H4 (cell line): ENCODE data around the gene FMO1. TPM values are rescaled to one million over a fixed set of nuclear protein-coding genes. Genes with fewer than 3 reads are reported as not detected.
A peak's percentile ranks its signal among the peaks of the same experiment; 100 is the strongest.
"Not testable (repeated sequence)": the region's sequence is repeated elsewhere in the genome, so short reads cannot be mapped to it uniquely, and the experiment has no call there.

Experiments
- DNase-seq: peaks from one replicate; pipeline ENCODE4 v3.0.0-alpha.2; 2015; ENCODE audit warnings: low spot score
- total RNA-seq: library from RNA; depleted of rRNA; stranded (reverse); fragments of >200 nt; shearing (Covaris generic); gene quantifications from 2 replicates; pipeline ENCODE4 v1.2.3, GENCODE V29; 2014

FMO1 gene
- total RNA-seq, 1 experiment from 2014 or later, result not detected

- no peak for DNase-seq
Measured at GRCh38 chr1:171233183-171233582, 15.1 kb upstream of the FMO1 start.

GRCh38 chr1:171236231-171236630 is 12.1 kb upstream of the FMO1 start:
- not testable (repeated sequence) for DNase-seq

GRCh38 chr1:171243878-171244277 is 4.4 kb upstream of the FMO1 start:
- DNase-seq, result no peak

- DNase-seq, result peak; percentile 28
Measured at GRCh38 chr1:171245458-171246064, 2.7 kb upstream of the FMO1 start.

GRCh38 chr1:171247501-171247900 is 793 bp upstream of the FMO1 start:
- no peak for DNase-seq

GRCh38 chr1:171248841-171249240 is 547 bp downstream of the FMO1 start:
- no peak for DNase-seq

GRCh38 chr1:171250263-171250662 is 2.0 kb downstream of the FMO1 start:
- DNase-seq, result no peak

- peak; percentile 31 for DNase-seq
Measured at GRCh38 chr1:171251042-171251951, 3.0 kb downstream of the FMO1 start.

- no peak for DNase-seq
Measured at GRCh38 chr1:171251952-171252300, 3.6 kb downstream of the FMO1 start.

- no peak for DNase-seq
Measured at GRCh38 chr1:171252482-171252881, 4.2 kb downstream of the FMO1 start.

- DNase-seq, result no peak
Measured at GRCh38 chr1:171254859-171255258, 6.6 kb downstream of the FMO1 start.

GRCh38 chr1:171256940-171257606 is 8.8 kb downstream of the FMO1 start:
- DNase-seq, result peak; percentile 9

GRCh38 chr1:171257607-171258076 is 9.3 kb downstream of the FMO1 start:
- DNase-seq, result no peak

GRCh38 chr1:171258429-171258828 is 10.1 kb downstream of the FMO1 start:
- DNase-seq, result no peak

- DNase-seq, result no peak
Measured at GRCh38 chr1:171258943-171259342, 10.6 kb downstream of the FMO1 start.

GRCh38 chr1:171261336-171261735 is 13.0 kb downstream of the FMO1 start:
- no peak for DNase-seq

GRCh38 chr1:171263901-171264300 is 15.6 kb downstream of the FMO1 start:
- DNase-seq, result no peak

- no peak for DNase-seq
Measured at GRCh38 chr1:171265686-171266085, 17.4 kb downstream of the FMO1 start.

- DNase-seq, result no peak
Measured at GRCh38 chr1:171266930-171267329, 18.6 kb downstream of the FMO1 start.

GRCh38 chr1:171267391-171267790 is 19.1 kb downstream of the FMO1 start:
- DNase-seq, result peak; percentile 9

GRCh38 chr1:171270806-171271205 is 22.5 kb downstream of the FMO1 start:
- no peak for DNase-seq

- DNase-seq, result no peak
Measured at GRCh38 chr1:171277534-171277933, 29.2 kb downstream of the FMO1 start.

- DNase-seq, result no peak
Measured at GRCh38 chr1:171279234-171279633, 30.9 kb downstream of the FMO1 start.
